Esophagus muscularis mucosa (tissue), 4 donors: ENCODE data around the gene AP3S2. TPM values are rescaled to one million over a fixed set of nuclear protein-coding genes. Genes with fewer than 3 reads are reported as not detected.

Experiments used
- DNase-seq: peaks from one replicate; pipeline ENCODE4 v3.0.0-alpha.2; 2017; ENCODE audit errors: extremely low spot score
- H3K27ac ChIP-seq, 4 donors: fragments of 200-600 bp; sonication (generic); replicated peaks in 1 of 4; 1 replicate in 3 of 4; 2 replicates in 1 of 4; pipeline ENCODE4 v1.5.1; 2016 to 2019; ENCODE audit warnings: mild to moderate bottlenecking in 1 of 4
- H3K27me3 ChIP-seq, 4 donors: fragments of 200-600 bp; sonication (generic); one replicate each; pipeline versions ENCODE4 v1.5.1 to v1.6.0; 2016 to 2019
- H3K36me3 ChIP-seq, 4 donors: fragments of 200-600 bp; sonication (generic); one replicate each; pipeline ENCODE4 v1.5.1; 2016 to 2019
- H3K4me1 ChIP-seq, 4 donors: fragments of 200-600 bp; sonication (generic); one replicate each; pipeline ENCODE4 v1.5.1; 2016 to 2019
- H3K4me3 ChIP-seq, 4 donors: fragments of 200-600 bp; sonication (generic); 1 replicate in 2 of 4; 2 replicates in 2 of 4; pipeline ENCODE4 v1.5.1; 2016 to 2019; ENCODE audit warnings: mild to moderate bottlenecking in 4 of 4, moderate library complexity in 1 of 4
- H3K9me3 ChIP-seq, 4 donors: fragments of 200-600 bp; sonication (generic); 1 replicate in 3 of 4; 2 replicates in 1 of 4; pipeline ENCODE4 v1.5.1; 2016 to 2019
- EP300 ChIP-seq: sonication (generic); formaldehyde crosslinking; IDR thresholded peaks from one replicate; pipeline ENCODE4 v1.6.1; 2017; ENCODE audit warnings: antibody characterized with exemption
- POLR2A ChIP-seq: fragments of 450-650 bp; IDR thresholded peaks from one replicate; pipeline ENCODE4 v1.6.1; 2017; ENCODE audit warnings: antibody characterized with exemption, moderate library complexity, mild to moderate bottlenecking, low read depth
- POLR2AphosphoS5 ChIP-seq, 2 donors: sonication (generic); formaldehyde crosslinking; IDR thresholded peaks; one replicate each; pipeline ENCODE4 v1.6.1; 2017; ENCODE audit warnings: antibody characterized with exemption in 2 of 2
- WGBS: methylation state at CpG from one replicate; pipeline ENCODE4 v1.1.5; 2018; 5-methylcytosine and 5-hydroxymethylcytosine counted together
- intact Hi-C: fragments of 100-400 bp; cut with DNase I; formaldehyde crosslinking; loops from one replicate; pipeline ENCODE4 v1.15.1; 2023
- total RNA-seq, 4 donors: library from RNA; depleted of rRNA; stranded (reverse); fragments of >200 nt; gene quantifications; one replicate each; pipeline versions ENCODE4 v1.1.0 to v1.2.1, GENCODE V29; 2016
- TF ChIP-seq, protein P1 (sequence below), 3 experiments: fragments of 200-600 bp in 2 of 3; fragments of 450-650 bp in 1 of 3; sonication (generic) in 2 of 3; IDR thresholded peaks; one replicate each; pipeline ENCODE4 v1.5.1; 2017 to 2019; ENCODE audit warnings: antibody characterized with exemption in 3 of 3, mild to moderate bottlenecking in 2 of 3, moderate library complexity in 1 of 3

Gene AP3S2
- total RNA-seq, 4 donors from 2014 or later = 26.8 to 43.2 (median 37.3) TPM

DNA sequence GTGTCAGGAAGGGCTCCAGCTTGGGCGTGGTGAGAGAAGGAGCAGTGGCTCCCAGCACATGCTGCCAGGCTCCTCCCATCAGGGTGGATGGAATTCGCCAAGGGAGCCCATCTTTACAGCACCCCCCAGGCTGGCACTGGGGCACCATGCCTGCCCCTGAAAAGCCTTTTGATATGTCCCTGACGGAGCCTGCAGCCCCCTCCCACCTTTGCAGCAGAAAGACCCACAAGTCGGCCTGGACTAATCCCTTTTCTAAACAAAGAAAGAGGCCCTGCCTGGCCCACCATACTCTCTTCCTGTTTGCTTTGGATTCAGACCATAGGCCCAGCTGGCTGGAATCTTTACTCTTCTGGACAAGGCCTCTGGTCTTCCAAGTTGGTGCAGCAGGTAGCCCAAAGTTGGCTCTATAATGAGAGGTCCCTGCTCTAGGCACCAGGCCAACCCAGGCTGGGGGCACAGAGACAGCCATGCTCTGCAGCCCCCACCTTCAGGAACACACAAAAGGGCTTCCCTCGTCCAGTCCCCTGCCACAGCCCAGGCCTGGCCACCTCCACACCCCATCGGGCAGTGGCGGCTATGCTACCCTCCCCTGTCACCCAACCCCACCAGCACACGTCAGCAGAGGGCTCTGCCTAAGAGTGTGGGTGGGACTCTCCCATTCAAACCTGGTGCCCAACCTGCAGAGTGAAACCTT, 84.6 kb downstream of the AP3S2 start:
- H3K27ac ChIP-seq = no peak overlapping the region
- WGBS = 89% methylated on average over 5 of the region's 8 CpGs

DNA sequence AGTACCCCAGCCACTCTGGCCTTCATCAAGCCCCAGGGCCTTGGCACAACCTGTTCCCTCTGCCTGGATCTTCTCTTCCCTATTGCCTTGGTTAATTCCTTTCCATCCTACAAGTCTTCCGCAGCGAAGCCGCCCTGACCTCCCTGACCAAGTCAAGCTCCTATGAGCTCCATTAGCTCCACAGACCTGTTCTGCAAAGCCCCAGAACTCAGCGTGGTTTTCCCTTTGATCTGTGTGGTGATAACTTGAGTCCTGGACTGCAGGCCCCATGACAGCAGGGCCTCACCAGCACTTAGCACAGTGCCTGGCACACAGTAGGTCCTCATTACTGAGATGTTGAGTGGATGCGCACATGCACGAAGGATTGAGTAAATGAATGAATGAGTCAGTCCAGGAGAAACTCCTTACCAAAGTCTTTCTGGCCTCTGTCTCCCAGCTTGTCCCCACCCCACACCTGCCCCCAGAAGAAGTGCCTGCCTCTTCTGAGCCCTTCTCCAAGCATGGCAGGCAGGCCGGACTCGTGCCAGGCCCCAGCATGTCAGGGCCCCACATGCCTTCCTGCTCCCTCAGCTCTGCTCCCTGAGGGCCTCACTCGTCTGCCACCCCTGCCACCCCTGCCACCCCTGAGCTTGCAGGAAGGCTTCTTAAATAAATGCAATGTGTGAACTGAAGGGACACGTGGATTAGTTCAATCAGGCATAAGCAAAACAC, 85.5 kb downstream of the AP3S2 start:
- Histone ChIP-seq H3K27ac (no peak overlapping the region), H3K9me3 (no peaks in the 10 kb centered on the region), H3K4me3 (no peak overlapping the region), H3K27me3 (peaks cover 0 to 8% (median 0%) of the 10 kb centered on the region in 4 donors), H3K4me1 (peaks cover 0 to 21% (median 7%) of the 10 kb centered on the region in 4 donors), H3K36me3 (peaks cover 0 to 8% (median 0%) of the 10 kb centered on the region in 4 donors)
- DNase-seq = no peak
- WGBS = 95% methylated on average over 7 of the region's 10 CpGs
- intact Hi-C loops = no loop called here
- TF ChIP-seq POLR2AphosphoS5 (IDR thresholded peaks at IDR 0.05) (no peak), POLR2A (no peak), EP300 (no peak)
- TF ChIP-seq, protein P1, sequence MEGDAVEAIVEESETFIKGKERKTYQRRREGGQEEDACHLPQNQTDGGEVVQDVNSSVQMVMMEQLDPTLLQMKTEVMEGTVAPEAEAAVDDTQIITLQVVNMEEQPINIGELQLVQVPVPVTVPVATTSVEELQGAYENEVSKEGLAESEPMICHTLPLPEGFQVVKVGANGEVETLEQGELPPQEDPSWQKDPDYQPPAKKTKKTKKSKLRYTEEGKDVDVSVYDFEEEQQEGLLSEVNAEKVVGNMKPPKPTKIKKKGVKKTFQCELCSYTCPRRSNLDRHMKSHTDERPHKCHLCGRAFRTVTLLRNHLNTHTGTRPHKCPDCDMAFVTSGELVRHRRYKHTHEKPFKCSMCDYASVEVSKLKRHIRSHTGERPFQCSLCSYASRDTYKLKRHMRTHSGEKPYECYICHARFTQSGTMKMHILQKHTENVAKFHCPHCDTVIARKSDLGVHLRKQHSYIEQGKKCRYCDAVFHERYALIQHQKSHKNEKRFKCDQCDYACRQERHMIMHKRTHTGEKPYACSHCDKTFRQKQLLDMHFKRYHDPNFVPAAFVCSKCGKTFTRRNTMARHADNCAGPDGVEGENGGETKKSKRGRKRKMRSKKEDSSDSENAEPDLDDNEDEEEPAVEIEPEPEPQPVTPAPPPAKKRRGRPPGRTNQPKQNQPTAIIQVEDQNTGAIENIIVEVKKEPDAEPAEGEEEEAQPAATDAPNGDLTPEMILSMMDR (IDR thresholded peaks at IDR 0.05) = no peak

More for the DNA sequence above, 84.6 kb downstream of the AP3S2 start:
- H3K4me3 ChIP-seq = no peak overlapping the region
- H3K4me1 ChIP-seq = peaks cover under 1 to 25% (median 14%) of the 10 kb centered on the region in 4 donors
- H3K27me3 ChIP-seq = peaks cover 2 to 17% (median 5%) of the 10 kb centered on the region in 4 donors
- H3K9me3 ChIP-seq = no peaks in the 10 kb centered on the region
- intact Hi-C loops = no loop called here
- no peak for DNase-seq
- TF ChIP-seq EP300 = no peak
- TF ChIP-seq POLR2AphosphoS5 (IDR thresholded peaks at IDR 0.05) = no peak
- TF ChIP-seq, protein P1 (IDR thresholded peaks at IDR 0.05) = no peak
- no peak for TF ChIP-seq POLR2A
- H3K36me3 ChIP-seq = peaks cover 0 to under 1% (median 0%) of the 10 kb centered on the region in 4 donors

DNA sequence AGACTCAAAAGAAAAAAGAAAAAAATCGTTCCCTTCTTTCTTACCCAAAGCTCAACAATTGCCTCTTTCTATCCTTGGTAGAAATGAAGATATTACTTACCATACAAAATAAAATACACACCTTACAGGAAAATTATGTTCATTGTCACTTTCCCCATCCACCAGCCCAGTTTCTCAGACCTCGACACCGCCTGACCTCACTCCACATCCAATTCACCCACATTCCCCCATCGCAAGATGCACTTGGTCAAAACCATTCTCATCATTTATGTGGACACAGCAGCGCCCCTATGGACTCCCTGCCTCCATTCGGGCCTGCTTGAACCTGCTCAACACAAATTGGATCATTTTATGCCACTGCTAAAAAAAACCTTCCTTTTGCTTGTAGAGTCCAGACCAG, 86.1 kb downstream of the AP3S2 start:
- WGBS = 91% methylated on average over 6 of the region's 6 CpGs

DNA sequence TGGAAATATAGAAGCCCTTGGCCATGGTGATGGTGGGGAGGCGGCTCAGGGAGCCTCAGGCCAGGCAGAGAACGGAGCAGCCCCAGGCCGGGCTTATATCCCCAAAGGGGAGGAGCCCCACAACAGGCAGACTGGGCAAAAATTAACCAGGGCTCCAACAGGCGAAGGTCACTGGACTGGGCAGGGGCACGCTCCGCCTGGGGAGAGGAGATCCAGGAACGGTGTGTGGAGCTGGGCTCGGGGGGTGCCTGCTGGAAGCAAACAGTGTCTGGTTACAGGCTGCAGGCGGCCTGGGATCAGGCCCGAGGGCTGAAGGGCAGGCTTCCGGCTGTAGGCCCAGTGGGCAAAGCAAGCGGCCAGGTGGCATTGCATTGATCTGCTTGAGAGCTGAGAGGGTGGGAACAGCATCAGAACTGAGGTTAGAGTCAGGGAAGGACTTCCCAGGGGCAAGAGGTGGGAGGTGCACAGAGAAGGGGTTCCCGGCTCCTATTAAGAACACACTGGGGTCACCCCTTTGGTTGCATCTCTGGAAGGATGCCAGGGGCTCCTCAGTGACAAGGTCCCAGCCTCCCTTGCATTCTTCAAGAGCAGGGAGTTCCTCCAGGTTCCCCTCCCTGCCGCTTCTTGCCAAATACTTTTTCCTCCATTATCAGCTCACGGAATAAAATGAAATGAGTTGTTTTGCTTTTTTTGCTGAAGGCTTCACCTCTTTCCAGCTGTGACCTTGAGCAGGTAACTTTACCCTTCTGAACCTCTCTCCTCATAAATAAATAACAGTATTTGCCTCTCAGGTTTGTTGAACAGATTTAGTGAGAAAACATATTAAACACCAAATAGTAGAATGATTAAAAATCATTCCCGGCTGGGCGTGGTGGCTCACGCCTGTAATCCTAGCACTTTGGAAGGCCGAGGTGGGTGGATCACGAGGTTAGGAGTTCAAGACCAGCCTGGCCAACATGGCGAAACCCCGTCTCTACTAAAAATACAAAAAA, 86.9 kb downstream of the AP3S2 start:
- Histone ChIP-seq H3K27me3 (peaks cover 0 to 8% (median 0%) of the 10 kb centered on the region in 4 donors), H3K9me3 (no peaks in the 10 kb centered on the region), H3K36me3 (peaks cover 0 to 16% (median 0%) of the 10 kb centered on the region in 4 donors), H3K27ac (no peak overlapping the region), H3K4me3 (no peak overlapping the region), H3K4me1 (peaks cover 0 to 9% (median 3%) of the 10 kb centered on the region in 4 donors)
- no peak for DNase-seq
- WGBS = 91% methylated on average over 20 of the region's 22 CpGs
- intact Hi-C loops = no loop called here
- TF ChIP-seq EP300 (no peak), POLR2A (no peak), POLR2AphosphoS5 (IDR thresholded peaks at IDR 0.05) (no peak)
- TF ChIP-seq, protein P1 (IDR thresholded peaks at IDR 0.05) = no peak

More for the DNA sequence above, 86.1 kb downstream of the AP3S2 start:
- Histone ChIP-seq H3K9me3 (no peaks in the 10 kb centered on the region), H3K4me3 (no peak overlapping the region), H3K4me1 (peaks cover 0 to 15% (median 6%) of the 10 kb centered on the region in 4 donors), H3K36me3 (peaks cover 0 to 11% (median 0%) of the 10 kb centered on the region in 4 donors), H3K27me3 (peaks cover 0 to 8% (median 0%) of the 10 kb centered on the region in 4 donors), H3K27ac (no peak overlapping the region)
- no peak for DNase-seq
- TF ChIP-seq EP300 = no peak
- TF ChIP-seq, protein P1 (IDR thresholded peaks at IDR 0.05) = no peak
- no peak for TF ChIP-seq POLR2A
- TF ChIP-seq POLR2AphosphoS5 (IDR thresholded peaks at IDR 0.05) = no peak
- intact Hi-C loops = no loop called here
